ENCODE results near the gene DENND1A.

DENND1A gene

GRCh38 chr9:123645126-123645525, 284.8 kb downstream of the DENND1A start:
- Histone ChIP-seq H3K79me2 (ENCODE audit: insufficient read depth, low read length) (no peaks in the 10 kb centered on the region), H3K9me3 (ENCODE audit: insufficient read depth, low read length) (no peaks in the 10 kb centered on the region), H3K27me3 (ENCODE audit: low read length) (no peaks in the 10 kb centered on the region), H3F3A (ENCODE audit: insufficient read depth) (no peaks in the 10 kb centered on the region), H3K9ac (ENCODE audit: low read length) (no peak overlapping the region), H3K4me2 (ENCODE audit: low read depth, low read length, poor library complexity, severe bottlenecking) (no peak overlapping the region), H3K27ac (ENCODE audit: low read depth, low read length) (no peak overlapping the region), H3K4me3 (ENCODE audit: insufficient read depth, low read length, poor library complexity, severe bottlenecking) (no peak overlapping the region), H2AFZ (ENCODE audit: low read depth, low read length, severe bottlenecking) (no peak overlapping the region), H3K36me3 (ENCODE audit: low read length) (no peaks in the 10 kb centered on the region), H3K9me2 (replicated peaks; ENCODE audit: insufficient read depth, low read length) (no peaks in the 10 kb centered on the region), H4K20me1 (ENCODE audit: low read depth, low read length) (no peaks in the 10 kb centered on the region)
- TF ChIP-seq EZH2phosphoT487 (conservative IDR thresholded peaks at IDR 0.05; ENCODE audit: low read length) (no peak), CTCF (IDR thresholded peaks at IDR 0.05; ENCODE audit: insufficient read depth, low read length, poor library complexity, severe bottlenecking) (no peak)

- H3K9ac ChIP-seq (ENCODE audit: low read length), result no peak overlapping the region
- H3K9me2 ChIP-seq (replicated peaks; ENCODE audit: insufficient read depth, low read length), result no peaks in the 10 kb centered on the region
- no peak overlapping the region for H3K27ac ChIP-seq (ENCODE audit: low read depth, low read length)
- no peak overlapping the region for H2AFZ ChIP-seq (ENCODE audit: low read depth, low read length, severe bottlenecking)
- no peaks in the 10 kb centered on the region for H3K27me3 ChIP-seq (ENCODE audit: low read length)
- H3K79me2 ChIP-seq (ENCODE audit: insufficient read depth, low read length), result no peaks in the 10 kb centered on the region
- no peaks in the 10 kb centered on the region for H3K36me3 ChIP-seq (ENCODE audit: low read length)
- no peaks in the 10 kb centered on the region for H3K9me3 ChIP-seq (ENCODE audit: insufficient read depth, low read length)
- H3K4me2 ChIP-seq (ENCODE audit: low read depth, low read length, poor library complexity, severe bottlenecking), result no peak overlapping the region
- H3K4me3 ChIP-seq (ENCODE audit: insufficient read depth, low read length, poor library complexity, severe bottlenecking), result no peak overlapping the region
- no peak for TF ChIP-seq CTCF (IDR thresholded peaks at IDR 0.05; ENCODE audit: insufficient read depth, low read length, poor library complexity, severe bottlenecking)
- no peak for TF ChIP-seq EZH2phosphoT487 (conservative IDR thresholded peaks at IDR 0.05; ENCODE audit: low read length)
- H3F3A ChIP-seq (ENCODE audit: insufficient read depth), result no peaks in the 10 kb centered on the region
- no peaks in the 10 kb centered on the region for H4K20me1 ChIP-seq (ENCODE audit: low read depth, low read length)
Measured at GRCh38 chr9:123643518-123643917, 286.4 kb downstream of the DENND1A start.

GRCh38 chr9:123642291-123643278, 287.3 kb downstream of the DENND1A start:
- H3K79me2 ChIP-seq (ENCODE audit: insufficient read depth, low read length), result no peaks in the 10 kb centered on the region
- H3K27ac ChIP-seq (ENCODE audit: low read depth, low read length), result no peak overlapping the region
- no peak overlapping the region for H3K9ac ChIP-seq (ENCODE audit: low read length)
- no peaks in the 10 kb centered on the region for H3K9me2 ChIP-seq (replicated peaks; ENCODE audit: insufficient read depth, low read length)
- no peaks in the 10 kb centered on the region for H3K9me3 ChIP-seq (ENCODE audit: insufficient read depth, low read length)
- no peak overlapping the region for H3K4me3 ChIP-seq (ENCODE audit: insufficient read depth, low read length, poor library complexity, severe bottlenecking)
- H2AFZ ChIP-seq (ENCODE audit: low read depth, low read length, severe bottlenecking), result no peak overlapping the region
- H3K4me2 ChIP-seq (ENCODE audit: low read depth, low read length, poor library complexity, severe bottlenecking), result no peak overlapping the region
- H3K27me3 ChIP-seq (ENCODE audit: low read length), result no peaks in the 10 kb centered on the region
- no peak for TF ChIP-seq CTCF (IDR thresholded peaks at IDR 0.05; ENCODE audit: insufficient read depth, low read length, poor library complexity, severe bottlenecking)
- TF ChIP-seq EZH2phosphoT487 (conservative IDR thresholded peaks at IDR 0.05; ENCODE audit: low read length), result no peak
- H3F3A ChIP-seq (ENCODE audit: insufficient read depth), result no peaks in the 10 kb centered on the region
- no peaks in the 10 kb centered on the region for H3K36me3 ChIP-seq (ENCODE audit: low read length)
- no peaks in the 10 kb centered on the region for H4K20me1 ChIP-seq (ENCODE audit: low read depth, low read length)

Measured in SU-DHL-6 (cell line).